Neural progenitor cell (in vitro differentiated cells): ENCODE results near the gene ZBED4.

Source experiments
- EZH2 ChIP-seq: fragments of 200-600 bp; sonication (generic); IDR thresholded peaks from 2 replicates; pipeline ENCODE4 v1.6.1; 2017; ENCODE audit warnings: antibody characterized with exemption, mild to moderate bottlenecking, moderate library complexity
- EZH2phosphoT487 ChIP-seq: fragments of 200-600 bp; sonication (generic); IDR thresholded peaks from 2 replicates; pipeline ENCODE4 v1.6.1; 2017; ENCODE audit warnings: antibody characterized with exemption
- TF ChIP-seq, protein P1 (sequence below): fragments of 200-600 bp; sonication (generic); IDR thresholded peaks from 2 replicates; pipeline ENCODE4 v1.5.1; 2017; ENCODE audit warnings: antibody characterized with exemption, mild to moderate bottlenecking

DNA sequence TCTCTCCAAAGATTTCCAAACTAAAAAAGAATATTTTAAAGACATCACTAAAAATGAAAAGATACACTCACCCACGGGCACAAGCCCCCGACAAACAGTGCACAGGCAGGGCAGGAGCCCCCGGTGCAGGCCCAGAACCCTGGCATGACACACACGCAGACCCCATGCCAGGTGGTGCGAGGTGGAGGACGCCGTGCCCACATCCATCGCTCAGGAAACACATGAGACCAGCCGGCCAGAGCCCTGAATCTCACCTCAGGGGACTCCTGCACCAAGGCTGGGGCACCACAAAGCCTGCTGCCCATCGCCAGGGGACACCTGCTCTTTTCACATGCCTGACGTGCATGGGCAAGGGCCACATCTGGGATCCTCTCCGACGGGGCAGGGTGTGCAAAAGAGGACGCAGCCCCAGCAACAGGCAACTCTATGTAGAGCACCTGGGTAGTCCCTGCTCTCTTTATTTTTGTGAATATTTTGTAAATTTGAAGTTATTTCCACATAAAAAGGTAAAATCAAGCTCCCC is 39.4 kb upstream of the ZBED4 start:
- TF ChIP-seq, protein P1, sequence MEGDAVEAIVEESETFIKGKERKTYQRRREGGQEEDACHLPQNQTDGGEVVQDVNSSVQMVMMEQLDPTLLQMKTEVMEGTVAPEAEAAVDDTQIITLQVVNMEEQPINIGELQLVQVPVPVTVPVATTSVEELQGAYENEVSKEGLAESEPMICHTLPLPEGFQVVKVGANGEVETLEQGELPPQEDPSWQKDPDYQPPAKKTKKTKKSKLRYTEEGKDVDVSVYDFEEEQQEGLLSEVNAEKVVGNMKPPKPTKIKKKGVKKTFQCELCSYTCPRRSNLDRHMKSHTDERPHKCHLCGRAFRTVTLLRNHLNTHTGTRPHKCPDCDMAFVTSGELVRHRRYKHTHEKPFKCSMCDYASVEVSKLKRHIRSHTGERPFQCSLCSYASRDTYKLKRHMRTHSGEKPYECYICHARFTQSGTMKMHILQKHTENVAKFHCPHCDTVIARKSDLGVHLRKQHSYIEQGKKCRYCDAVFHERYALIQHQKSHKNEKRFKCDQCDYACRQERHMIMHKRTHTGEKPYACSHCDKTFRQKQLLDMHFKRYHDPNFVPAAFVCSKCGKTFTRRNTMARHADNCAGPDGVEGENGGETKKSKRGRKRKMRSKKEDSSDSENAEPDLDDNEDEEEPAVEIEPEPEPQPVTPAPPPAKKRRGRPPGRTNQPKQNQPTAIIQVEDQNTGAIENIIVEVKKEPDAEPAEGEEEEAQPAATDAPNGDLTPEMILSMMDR: no peak
- TF ChIP-seq EZH2: no peak
- TF ChIP-seq EZH2phosphoT487: no peak
